ENCODE results near the gene GEMIN7.

The GEMIN7 gene

GRCh38 chr19:45128146-45128545, 49.1 kb downstream of the GEMIN7 start:
- H3K9me3 ChIP-seq (ENCODE audit: control insufficient read depth, low read length) = no peaks in the 10 kb centered on the region
- no peak overlapping the region for H3K4me2 ChIP-seq (ENCODE audit: low read length)
- peaks cover 25% of the 10 kb centered on the region for H3K79me2 ChIP-seq
- H2AFZ ChIP-seq = no peak overlapping the region
- TF ChIP-seq CTCF (IDR thresholded peaks at IDR 0.05) = no peak
- H3K36me3 ChIP-seq (ENCODE audit: control insufficient read depth, insufficient read depth, low read length) = no peaks in the 10 kb centered on the region
- H3K4me3 ChIP-seq (ENCODE audit: low read depth, low read length) = no peak overlapping the region
- H3K27ac ChIP-seq = no peak overlapping the region
- H3K4me1 ChIP-seq = peaks cover 3% of the 10 kb centered on the region
- H3K9ac ChIP-seq = no peak overlapping the region
- no peaks in the 10 kb centered on the region for H3K27me3 ChIP-seq (ENCODE audit: control insufficient read depth, insufficient read depth, low read length)

- Histone ChIP-seq H3K79me2 (peaks cover 23% of the 10 kb centered on the region), H3K27ac (no peak overlapping the region), H3K4me3 (ENCODE audit: low read depth, low read length) (no peak overlapping the region), H3K9me3 (ENCODE audit: control insufficient read depth, low read length) (no peaks in the 10 kb centered on the region), H3K36me3 (ENCODE audit: control insufficient read depth, insufficient read depth, low read length) (no peaks in the 10 kb centered on the region), H3K27me3 (ENCODE audit: control insufficient read depth, insufficient read depth, low read length) (no peaks in the 10 kb centered on the region), H2AFZ (no peak overlapping the region), H3K4me2 (ENCODE audit: low read length) (no peak overlapping the region), H3K4me1 (peaks cover 3% of the 10 kb centered on the region), H3K9ac (no peak overlapping the region)
- TF ChIP-seq CTCF (IDR thresholded peaks at IDR 0.05) = no peak
Observed at GRCh38 chr19:45128806-45129205, 49.7 kb downstream of the GEMIN7 start.

GRCh38 chr19:45130236-45130635, 51.2 kb downstream of the GEMIN7 start:
- no peak overlapping the region for H3K4me2 ChIP-seq (ENCODE audit: low read length)
- no peak overlapping the region for H3K4me3 ChIP-seq (ENCODE audit: low read depth, low read length)
- no peak overlapping the region for H2AFZ ChIP-seq
- no peak for TF ChIP-seq CTCF (IDR thresholded peaks at IDR 0.05)
- H3K9ac ChIP-seq = no peak overlapping the region
- peaks cover 19% of the 10 kb centered on the region for H3K79me2 ChIP-seq
- no peak overlapping the region for H3K27ac ChIP-seq
- no peaks in the 10 kb centered on the region for H3K9me3 ChIP-seq (ENCODE audit: control insufficient read depth, low read length)
- no peaks in the 10 kb centered on the region for H3K27me3 ChIP-seq (ENCODE audit: control insufficient read depth, insufficient read depth, low read length)
- H3K36me3 ChIP-seq (ENCODE audit: control insufficient read depth, insufficient read depth, low read length) = no peaks in the 10 kb centered on the region
- H3K4me1 ChIP-seq = peaks cover 3% of the 10 kb centered on the region

- Histone ChIP-seq H2AFZ (no peak overlapping the region), H3K27me3 (ENCODE audit: control insufficient read depth, insufficient read depth, low read length) (no peaks in the 10 kb centered on the region), H3K4me3 (ENCODE audit: low read depth, low read length) (no peak overlapping the region), H3K4me1 (peaks cover 3% of the 10 kb centered on the region), H3K79me2 (peaks cover 13% of the 10 kb centered on the region), H3K4me2 (ENCODE audit: low read length) (no peak overlapping the region), H3K27ac (no peak overlapping the region), H3K36me3 (ENCODE audit: control insufficient read depth, insufficient read depth, low read length) (no peaks in the 10 kb centered on the region), H3K9ac (no peak overlapping the region), H3K9me3 (ENCODE audit: control insufficient read depth, low read length) (no peaks in the 10 kb centered on the region)
- peak; percentile 55 for TF ChIP-seq CTCF (IDR thresholded peaks at IDR 0.05)
Observed at GRCh38 chr19:45130888-45131615, 52.0 kb downstream of the GEMIN7 start.

GRCh38 chr19:45133661-45134060, 54.6 kb downstream of the GEMIN7 start:
- H2AFZ ChIP-seq = no peak overlapping the region
- H3K27me3 ChIP-seq (ENCODE audit: control insufficient read depth, insufficient read depth, low read length) = no peaks in the 10 kb centered on the region
- no peaks in the 10 kb centered on the region for H3K9me3 ChIP-seq (ENCODE audit: control insufficient read depth, low read length)
- peaks cover 27% of the 10 kb centered on the region for H3K79me2 ChIP-seq
- no peaks in the 10 kb centered on the region for H3K36me3 ChIP-seq (ENCODE audit: control insufficient read depth, insufficient read depth, low read length)
- no peak overlapping the region for H3K9ac ChIP-seq
- H3K4me3 ChIP-seq (ENCODE audit: low read depth, low read length) = no peak overlapping the region
- TF ChIP-seq CTCF (IDR thresholded peaks at IDR 0.05) = no peak
- no peak overlapping the region for H3K4me2 ChIP-seq (ENCODE audit: low read length)
- no peaks in the 10 kb centered on the region for H3K4me1 ChIP-seq
- H3K27ac ChIP-seq = no peak overlapping the region

All from parathyroid adenoma (tissue), 2 donors.